Measurements from ENCODE around the gene OLA1. TPM values are rescaled to one million over a fixed set of nuclear protein-coding genes. Genes with fewer than 3 reads are reported as not detected.

Gene OLA1
- total and polyA plus RNA-seq, 2 of the 4 experiments (the other 2 are of a cell fraction), result 54.7 to 71.2 TPM

DNA sequence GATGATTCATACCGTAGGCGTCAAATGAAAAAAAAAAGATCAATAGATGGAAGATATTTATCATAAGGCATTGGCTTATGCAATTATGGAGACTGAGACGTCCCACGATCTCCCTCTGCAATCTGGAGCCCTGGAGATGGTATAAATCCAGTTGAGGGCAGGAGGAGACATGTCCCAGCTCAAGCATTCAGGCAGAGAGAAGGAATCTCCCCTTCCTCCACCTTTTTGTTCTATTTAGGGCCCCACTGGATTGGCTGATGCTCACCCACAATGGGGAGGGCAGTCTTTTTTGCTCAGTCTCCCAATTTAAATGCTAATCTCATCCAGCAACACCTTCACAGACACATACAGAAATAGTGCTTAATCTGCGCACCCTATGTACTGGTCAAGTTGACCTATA is 18.0 kb upstream of the OLA1 start:
- H4K20me1 ChIP-seq (ENCODE audit: insufficient read depth, low read length), result no peaks in the 10 kb centered on the region

More for the DNA sequence above, 18.0 kb upstream of the OLA1 start:
- CTCF ChIA-PET, result no interaction called here
- in situ Hi-C loops (cut with MboI; ENCODE audit: low sequenced_read_pairs) (no loop called here), dilution Hi-C loops (cut with HindIII; ENCODE audit: low sequenced_read_pairs, unreplicated experiment) (no loop called here), intact Hi-C loops (cut with micrococcal nuclease) (no loop called here)
- Histone ChIP-seq H2AK9ac (replicated peaks; ENCODE audit: low read depth, low read length, poor library complexity) (no peak overlapping the region), H3K4me2 (ENCODE audit: low read depth, low read length) (no peak overlapping the region), H3K36me3 (ENCODE audit: control insufficient read depth, insufficient read depth, low read length) (no peaks in the 10 kb centered on the region), H3K9me3 (ENCODE audit: control insufficient read depth, insufficient read depth, low read length) (no peaks in the 10 kb centered on the region), H3K4me1 (ENCODE audit: control insufficient read depth, insufficient read depth, low read length) (no peaks in the 10 kb centered on the region), H3K4me3 (ENCODE audit: insufficient read depth, low read depth, low read length) (no peak overlapping the region), H3K23ac (ENCODE audit: low read depth, low read length) (no peak overlapping the region), H3K18ac (ENCODE audit: low read depth, low read length) (no peak overlapping the region), H2AFZ (replicated peaks; ENCODE audit: low read length, poor library complexity) (no peak overlapping the region), H3K56ac (ENCODE audit: extremely low read depth, insufficient read depth, low read length) (no peak overlapping the region), H2AK5ac (ENCODE audit: low read depth, low read length) (no peak overlapping the region), H4K91ac (ENCODE audit: insufficient read depth, low read depth, low read length) (no peak overlapping the region), H2BK120ac (ENCODE audit: low read depth, low read length) (no peak overlapping the region), H2BK20ac (ENCODE audit: low read depth, low read length) (no peak overlapping the region), H3K79me1 (ENCODE audit: low read depth in 1 of 2, low read length in 2 of 2) (no peaks in the 10 kb centered on the region), H2BK15ac (ENCODE audit: low read depth, low read length) (no peak overlapping the region), H3K4ac (ENCODE audit: low read depth, low read length) (no peak overlapping the region), H2BK5ac (ENCODE audit: low read depth, low read length, poor library complexity, severe bottlenecking) (no peak overlapping the region), H3K9ac (ENCODE audit: low read depth, low read length) (no peak overlapping the region), H4K8ac (ENCODE audit: low read depth in 2 of 2, low read length in 2 of 2) (no peak overlapping the region), H3K14ac (replicated peaks; ENCODE audit: low read depth, low read length) (no peak overlapping the region), H3K27me3 (ENCODE audit: control insufficient read depth, insufficient read depth, low read length) (peaks cover 14% of the 10 kb centered on the region), H4K5ac (ENCODE audit: low read depth, low read length) (no peak overlapping the region), H3K27ac (ENCODE audit: insufficient read depth, low read length) (no peak overlapping the region), H3K9me1 (ENCODE audit: insufficient read depth, low read length) (0 out of 2 replicates have a peak, but pooled peaks cover 2% of the 10 kb centered on the region)
- WGBS, 2 experiments (ENCODE audit: extremely low coverage in 2 of 2, insufficient read length in 1 of 2), result no CpG with 5 or more reads among the region's 5 CpGs
- no peak for DNase-seq
- ATAC-seq (ENCODE audit: low read depth), result no peak
- no TSS peak for BruUV-seq (replicated peaks)
- TF ChIP-seq MAFK (IDR thresholded peaks at IDR 0.05; ENCODE audit: low read depth, low read length) (no peak), POLR2A (IDR thresholded peaks at IDR 0.05; ENCODE audit: low read depth, low read length) (no peak), FOS (IDR thresholded peaks at IDR 0.05; ENCODE audit: low read depth, low read length) (no peak), RCOR1 (IDR thresholded peaks at IDR 0.05; ENCODE audit: insufficient replicate concordance, low read length) (no peak), RAD21 (IDR thresholded peaks at IDR 0.05; ENCODE audit: low read length) (no peak), MXI1 (IDR thresholded peaks at IDR 0.05; ENCODE audit: borderline replicate concordance, low read depth, low read length) (no peak), SMC3 (IDR thresholded peaks at IDR 0.05; ENCODE audit: low read depth, low read length) (no peak), CHD1 (IDR thresholded peaks at IDR 0.05; ENCODE audit: low read depth, low read length) (no peak), NFE2L2 (IDR thresholded peaks at IDR 0.05; ENCODE audit: low read depth, low read length) (no peak), BHLHE40 (IDR thresholded peaks at IDR 0.05; ENCODE audit: low read depth, low read length) (no peak)
- TF ChIP-seq, protein P1, sequence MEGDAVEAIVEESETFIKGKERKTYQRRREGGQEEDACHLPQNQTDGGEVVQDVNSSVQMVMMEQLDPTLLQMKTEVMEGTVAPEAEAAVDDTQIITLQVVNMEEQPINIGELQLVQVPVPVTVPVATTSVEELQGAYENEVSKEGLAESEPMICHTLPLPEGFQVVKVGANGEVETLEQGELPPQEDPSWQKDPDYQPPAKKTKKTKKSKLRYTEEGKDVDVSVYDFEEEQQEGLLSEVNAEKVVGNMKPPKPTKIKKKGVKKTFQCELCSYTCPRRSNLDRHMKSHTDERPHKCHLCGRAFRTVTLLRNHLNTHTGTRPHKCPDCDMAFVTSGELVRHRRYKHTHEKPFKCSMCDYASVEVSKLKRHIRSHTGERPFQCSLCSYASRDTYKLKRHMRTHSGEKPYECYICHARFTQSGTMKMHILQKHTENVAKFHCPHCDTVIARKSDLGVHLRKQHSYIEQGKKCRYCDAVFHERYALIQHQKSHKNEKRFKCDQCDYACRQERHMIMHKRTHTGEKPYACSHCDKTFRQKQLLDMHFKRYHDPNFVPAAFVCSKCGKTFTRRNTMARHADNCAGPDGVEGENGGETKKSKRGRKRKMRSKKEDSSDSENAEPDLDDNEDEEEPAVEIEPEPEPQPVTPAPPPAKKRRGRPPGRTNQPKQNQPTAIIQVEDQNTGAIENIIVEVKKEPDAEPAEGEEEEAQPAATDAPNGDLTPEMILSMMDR (conservative IDR thresholded peaks at IDR 0.05; ENCODE audit: low read depth, low read length), result no peak
- TF ChIP-seq, protein P2, sequence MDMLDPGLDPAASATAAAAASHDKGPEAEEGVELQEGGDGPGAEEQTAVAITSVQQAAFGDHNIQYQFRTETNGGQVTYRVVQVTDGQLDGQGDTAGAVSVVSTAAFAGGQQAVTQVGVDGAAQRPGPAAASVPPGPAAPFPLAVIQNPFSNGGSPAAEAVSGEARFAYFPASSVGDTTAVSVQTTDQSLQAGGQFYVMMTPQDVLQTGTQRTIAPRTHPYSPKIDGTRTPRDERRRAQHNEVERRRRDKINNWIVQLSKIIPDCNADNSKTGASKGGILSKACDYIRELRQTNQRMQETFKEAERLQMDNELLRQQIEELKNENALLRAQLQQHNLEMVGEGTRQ (IDR thresholded peaks at IDR 0.05; ENCODE audit: low read depth, low read length), result no peak
- TF ChIP-seq, protein P3, sequence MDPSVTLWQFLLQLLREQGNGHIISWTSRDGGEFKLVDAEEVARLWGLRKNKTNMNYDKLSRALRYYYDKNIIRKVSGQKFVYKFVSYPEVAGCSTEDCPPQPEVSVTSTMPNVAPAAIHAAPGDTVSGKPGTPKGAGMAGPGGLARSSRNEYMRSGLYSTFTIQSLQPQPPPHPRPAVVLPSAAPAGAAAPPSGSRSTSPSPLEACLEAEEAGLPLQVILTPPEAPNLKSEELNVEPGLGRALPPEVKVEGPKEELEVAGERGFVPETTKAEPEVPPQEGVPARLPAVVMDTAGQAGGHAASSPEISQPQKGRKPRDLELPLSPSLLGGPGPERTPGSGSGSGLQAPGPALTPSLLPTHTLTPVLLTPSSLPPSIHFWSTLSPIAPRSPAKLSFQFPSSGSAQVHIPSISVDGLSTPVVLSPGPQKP (IDR thresholded peaks at IDR 0.05; ENCODE audit: borderline replicate concordance, low read depth, low read length), result no peak
- POLR2A ChIA-PET (ENCODE audit: unreplicated experiment), result no interaction called here

Data from IMR-90 (cell line).